ENCODE data around the gene GALK1.
"Not testable (repeated sequence)": the region's sequence is repeated elsewhere in the genome, so short reads cannot be mapped to it uniquely, and the experiment has no call there.

GALK1 gene

GRCh38 chr17:75763613-75764416 lies 1.2 kb downstream of the GALK1 start:
- no peak for DNase-seq

DNA sequence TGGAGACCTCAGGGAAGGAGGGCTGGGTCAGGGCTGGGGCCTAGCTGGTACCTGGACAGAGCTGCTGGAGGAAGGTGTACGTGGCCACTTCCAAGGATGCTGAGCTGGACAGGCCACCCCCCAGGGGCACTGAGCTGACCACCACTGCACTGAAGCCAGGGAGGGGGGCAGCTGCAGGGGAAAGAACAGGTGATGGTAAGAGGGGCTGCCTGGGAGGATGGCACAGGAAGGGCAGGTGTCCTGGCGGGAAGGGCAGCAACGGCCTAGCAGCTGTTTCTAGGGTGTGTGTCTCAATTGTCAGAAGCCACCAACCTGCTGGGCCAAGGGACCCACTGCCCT lies 1.8 kb downstream of the GALK1 start:
- no peak for DNase-seq

GRCh38 chr17:75762513-75763268 lies 2.3 kb downstream of the GALK1 start:
- DNase-seq = no peak

DNA sequence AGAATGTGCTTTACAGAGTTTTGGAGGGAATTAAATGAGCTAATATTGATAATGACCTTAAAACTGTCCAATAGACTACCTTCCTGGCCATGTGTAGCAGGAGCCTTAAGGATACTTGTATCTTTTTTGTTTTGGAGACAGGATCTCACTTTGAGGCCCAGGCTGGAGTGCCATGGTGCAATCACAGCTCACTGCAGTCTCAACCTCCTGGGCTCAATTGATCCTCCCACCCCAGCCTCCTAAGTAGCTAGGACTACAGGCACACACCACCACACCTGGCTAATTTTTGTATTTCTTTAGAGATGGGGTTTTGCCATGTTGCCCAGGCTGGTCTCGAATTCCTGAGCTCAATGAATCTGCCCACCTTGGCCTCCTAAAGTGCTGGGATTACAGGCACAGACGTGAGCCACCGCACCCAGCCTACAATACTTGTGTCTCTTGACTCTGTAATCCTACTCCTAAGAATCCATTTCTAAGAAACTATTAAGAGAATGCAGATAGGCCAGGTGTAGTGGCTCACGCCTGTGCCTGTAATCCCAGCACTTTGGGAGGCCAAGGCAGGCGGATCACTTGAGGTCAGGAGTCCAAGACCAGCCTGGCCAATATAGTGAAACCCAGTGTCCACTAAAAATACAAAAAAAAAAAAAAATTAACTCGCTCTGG lies 4.9 kb downstream of the GALK1 start:
- not testable (repeated sequence) for DNase-seq

DNA sequence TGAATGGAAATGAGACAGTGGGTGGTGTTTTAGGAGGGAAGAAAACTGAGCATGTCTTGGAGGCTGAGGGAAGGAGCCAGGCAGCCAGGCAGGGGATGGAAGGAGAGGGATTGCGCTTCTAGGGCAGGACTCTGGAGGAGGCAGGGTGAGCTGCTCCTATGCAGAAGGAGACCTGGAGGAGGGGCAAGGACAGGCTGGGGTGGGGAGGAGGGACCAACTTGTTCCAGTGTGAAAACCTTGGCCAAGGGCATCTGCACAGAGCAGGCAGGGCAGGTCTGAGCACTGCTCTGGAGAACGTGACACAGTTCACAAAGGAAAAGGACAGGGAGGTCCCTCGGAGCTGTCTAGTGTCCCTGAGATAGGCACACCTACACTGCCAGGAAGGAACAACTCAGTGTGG lies 5.5 kb downstream of the GALK1 start:
- DNase-seq = no peak

- DNase-seq = no peak
Observed at GRCh38 chr17:75758131-75758905, 6.7 kb downstream of the GALK1 start.

DNA sequence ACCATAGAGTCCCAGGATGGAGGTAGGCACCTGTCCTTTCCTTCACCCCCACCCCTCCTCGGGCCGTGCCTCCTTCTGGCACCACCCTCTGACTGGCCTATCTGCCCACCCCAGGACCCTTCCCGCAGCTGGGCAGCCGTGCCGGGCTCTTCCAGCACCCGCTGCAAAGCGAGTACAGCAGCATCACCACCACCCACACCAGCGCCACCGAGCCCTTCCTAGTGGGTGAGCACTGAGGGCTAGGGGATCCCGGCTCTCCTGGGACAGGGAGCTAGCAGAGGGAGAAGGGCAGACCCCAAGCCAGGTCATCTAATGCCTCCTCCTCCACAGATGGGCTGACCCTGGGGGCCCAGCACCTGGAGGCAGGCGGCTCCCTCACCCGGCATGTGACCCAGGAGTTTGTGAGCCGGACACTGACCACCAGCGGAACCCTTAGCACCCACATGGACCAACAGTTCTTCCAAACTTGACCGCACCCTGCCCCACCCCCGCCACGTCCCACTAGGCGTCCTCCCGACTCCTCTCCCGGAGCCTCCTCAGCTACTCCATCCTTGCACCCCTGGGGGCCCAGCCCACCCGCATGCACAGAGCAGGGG lies 7.8 kb downstream of the GALK1 start:
- DNase-seq = no peak

GRCh38 chr17:75756451-75757085 lies 8.4 kb downstream of the GALK1 start:
- no peak for DNase-seq

GRCh38 chr17:75755990-75756389 lies 9.0 kb downstream of the GALK1 start:
- DNase-seq = no peak

DNA sequence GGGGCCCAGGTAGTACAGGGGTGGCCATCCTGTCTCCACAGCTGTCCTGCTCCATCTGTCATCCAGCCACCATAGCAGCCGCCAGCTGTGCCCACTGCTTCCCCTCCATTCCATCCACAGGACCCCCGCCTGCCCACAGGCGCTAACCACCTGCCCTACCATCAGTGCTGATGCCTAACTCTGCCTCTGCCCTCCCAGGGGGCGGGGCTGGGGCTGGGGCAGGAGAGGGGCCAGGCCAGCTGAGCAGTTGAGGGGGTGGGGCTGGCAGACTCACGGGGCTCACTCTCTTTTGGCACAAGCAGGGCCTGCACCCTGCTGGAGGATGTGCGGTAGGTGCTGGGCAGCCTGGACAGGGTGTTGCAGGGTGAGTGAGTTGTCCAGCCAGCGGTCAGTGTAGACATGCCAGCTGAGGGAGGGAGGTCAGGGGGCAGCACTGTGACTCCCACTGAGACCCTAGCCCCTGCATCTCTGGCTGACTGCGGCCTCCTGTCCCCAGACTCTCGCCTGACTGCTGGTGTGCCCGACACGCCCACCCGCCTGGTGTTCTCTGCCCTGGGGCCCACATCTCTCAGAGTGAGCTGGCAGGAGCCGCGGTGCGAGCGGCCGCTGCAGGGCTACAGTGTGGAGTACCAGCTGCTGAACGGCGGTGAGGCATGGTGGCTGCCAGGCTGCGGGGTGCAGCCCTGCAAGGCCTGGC lies 9.6 kb downstream of the GALK1 start:
- DNase-seq = no peak

- no peak for DNase-seq
Observed at GRCh38 chr17:75754378-75755204, 10.4 kb downstream of the GALK1 start.

GRCh38 chr17:75753514-75754377 lies 11.2 kb downstream of the GALK1 start:
- peak; percentile 36 to 72 for DNase-seq

DNA sequence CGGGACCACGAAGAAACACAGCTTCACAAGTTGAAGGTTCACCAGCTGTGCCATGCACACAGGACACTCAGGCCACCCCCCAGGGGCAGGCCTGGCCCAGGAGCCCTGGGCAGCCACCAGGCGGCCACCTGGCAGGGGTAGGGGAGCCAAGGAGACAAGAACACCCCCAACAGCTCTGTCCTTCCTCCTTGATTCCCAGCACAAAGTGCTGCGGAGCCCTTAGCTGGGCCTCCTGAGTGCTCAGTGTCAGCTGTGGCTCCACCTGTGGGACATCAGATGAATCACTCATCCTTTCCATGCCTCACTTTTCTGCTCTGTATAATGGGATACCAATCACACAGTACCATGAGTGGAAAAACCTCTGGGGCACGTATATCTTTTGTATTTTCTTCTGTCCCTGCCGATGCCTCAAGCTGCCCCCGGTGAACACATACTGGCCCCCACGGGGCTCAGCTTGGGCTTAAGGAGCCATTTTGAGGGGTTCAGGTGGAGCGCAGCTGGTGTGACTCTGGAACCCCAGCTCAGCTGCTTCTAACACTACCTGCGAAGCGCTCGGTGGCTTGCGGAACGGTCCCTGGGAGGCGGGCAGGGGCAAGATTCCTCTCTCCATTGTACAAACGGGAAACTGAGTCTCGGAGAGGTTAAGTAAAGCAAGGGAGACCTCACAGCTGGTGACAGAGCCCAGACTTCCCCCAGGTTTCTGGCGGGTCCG lies 12.0 kb downstream of the GALK1 start:
- DNase-seq = no peak

GRCh38 chr17:75752405-75752709 lies 12.6 kb downstream of the GALK1 start:
- DNase-seq = no peak

GRCh38 chr17:75751676-75752404 lies 13.2 kb downstream of the GALK1 start:
- DNase-seq = no peak

GRCh38 chr17:75750661-75751423 lies 14.2 kb downstream of the GALK1 start:
- no peak for DNase-seq
